ENCODE data around the gene ENC1.

The ENC1 gene

GRCh38 chr5:74655206-74655605, 14.7 kb upstream of the ENC1 start:
- DNase-seq: no peak

- no peak for DNase-seq
Observed at GRCh38 chr5:74653991-74654390, 13.5 kb upstream of the ENC1 start.

- no peak for DNase-seq
Observed at GRCh38 chr5:74652576-74652975, 12.0 kb upstream of the ENC1 start.

GRCh38 chr5:74651710-74652109, 11.2 kb upstream of the ENC1 start:
- DNase-seq: no peak

- DNase-seq: no peak
Observed at GRCh38 chr5:74649421-74649973, 9.0 kb upstream of the ENC1 start.

GRCh38 chr5:74648835-74649293, 8.3 kb upstream of the ENC1 start:
- DNase-seq: no peak

- DNase-seq: no peak
Observed at GRCh38 chr5:74647096-74647495, 6.6 kb upstream of the ENC1 start.

- no peak for DNase-seq
Observed at GRCh38 chr5:74643111-74643562, 2.6 kb upstream of the ENC1 start.

- DNase-seq: no peak
Observed at GRCh38 chr5:74642543-74642863, 2.0 kb upstream of the ENC1 start.

- DNase-seq: no peak
Observed at GRCh38 chr5:74641735-74642542, 1.4 kb upstream of the ENC1 start.

GRCh38 chr5:74640954-74641734, 616 bp upstream of the ENC1 start:
- DNase-seq: peak; percentile 42

GRCh38 chr5:74639807-74640449, 600 bp downstream of the ENC1 start:
- DNase-seq: peak; percentile 27

GRCh38 chr5:74638970-74639806, 1.3 kb downstream of the ENC1 start:
- DNase-seq: no peak

GRCh38 chr5:74638544-74638969, 2.0 kb downstream of the ENC1 start:
- no peak for DNase-seq

- DNase-seq: no peak
Observed at GRCh38 chr5:74636552-74636951, 4.0 kb downstream of the ENC1 start.

GRCh38 chr5:74636149-74636548, 4.4 kb downstream of the ENC1 start:
- no peak for DNase-seq

GRCh38 chr5:74634611-74635286, 5.8 kb downstream of the ENC1 start:
- DNase-seq: no peak

GRCh38 chr5:74633695-74634094, 6.8 kb downstream of the ENC1 start:
- DNase-seq: no peak

- DNase-seq: no peak
Observed at GRCh38 chr5:74632947-74633356, 7.6 kb downstream of the ENC1 start.

- no peak for DNase-seq
Observed at GRCh38 chr5:74631081-74631953, 9.2 kb downstream of the ENC1 start.

Data from stimulated activated CD4-positive, alpha-beta T cell treated with anti-CD3 and anti-CD28 coated beads, Interleukin-12 subunit alpha, Interleukin-12 subunit beta, amount 100 ng/mL, for 4 hours (primary cell).